Esophagus mucosa (tissue), 1 donor: Measurements from ENCODE around the gene TEX28. TPM values are rescaled to one million over a fixed set of nuclear protein-coding genes. Genes with fewer than 3 reads are reported as not detected.
A peak's percentile ranks its signal among the peaks of the same experiment; 100 is the strongest.
"Not testable (repeated sequence)": the region's sequence is repeated elsewhere in the genome, so short reads cannot be mapped to it uniquely, and the experiment has no call there.

Source experiments
- ATAC-seq: fragments of 200-7000 bp; cut with Tn5 transposase; one replicate; pipeline ENCODE4 v1.9.1; 2020
- total RNA-seq: library from RNA; stranded (reverse); gene quantifications from one replicate; pipeline ENCODE4 v1.2.4, GENCODE V29; 2023
- donor health status: DM: yes; HTN: yes; CAD: no.

The TEX28 gene
- total RNA-seq, 1 donor from 2014 or later, result not detected

DNA sequence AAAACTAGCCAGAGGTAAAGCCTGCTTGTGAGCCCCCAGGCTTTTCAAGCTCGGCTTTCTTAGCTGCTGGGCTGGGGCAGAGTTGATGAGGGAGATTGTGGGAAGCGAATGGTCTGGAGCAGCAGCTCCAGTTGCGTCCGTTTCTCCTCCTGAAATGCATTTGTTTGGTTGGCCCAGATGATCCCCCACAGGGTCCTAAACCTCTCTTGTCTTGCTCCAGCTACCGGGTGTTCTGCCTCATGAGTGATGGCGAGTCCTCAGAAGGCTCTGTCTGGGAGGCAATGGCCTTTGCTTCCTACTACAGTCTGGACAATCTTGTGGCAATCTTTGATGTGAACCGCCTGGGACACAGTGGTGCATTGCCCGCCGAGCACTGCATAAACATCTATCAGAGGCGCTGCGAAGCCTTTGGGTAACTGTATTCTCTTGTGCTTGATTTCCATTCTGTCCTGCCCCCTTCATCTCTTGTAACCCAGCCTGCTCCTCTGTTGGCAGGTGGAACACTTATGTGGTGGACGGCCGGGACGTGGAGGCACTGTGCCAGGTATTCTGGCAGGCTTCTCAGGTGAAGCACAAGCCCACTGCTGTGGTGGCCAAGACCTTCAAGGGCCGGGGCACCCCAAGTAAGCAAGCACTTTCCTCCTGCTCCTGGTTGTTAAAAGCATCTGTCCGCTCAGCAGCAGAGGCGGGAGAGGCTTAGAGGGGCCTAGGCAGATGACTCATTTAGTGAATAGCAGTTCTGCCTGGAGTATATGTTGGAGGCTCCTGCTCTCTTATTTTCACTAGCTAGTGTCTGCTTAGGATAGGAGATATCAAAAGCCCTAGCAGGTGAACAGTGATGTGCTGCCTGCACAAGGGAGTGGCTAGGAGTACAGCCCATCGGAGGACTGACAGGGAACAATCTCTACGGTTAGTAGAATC lies 16.0 kb upstream of the TEX28 start:
- no peak for ATAC-seq

DNA sequence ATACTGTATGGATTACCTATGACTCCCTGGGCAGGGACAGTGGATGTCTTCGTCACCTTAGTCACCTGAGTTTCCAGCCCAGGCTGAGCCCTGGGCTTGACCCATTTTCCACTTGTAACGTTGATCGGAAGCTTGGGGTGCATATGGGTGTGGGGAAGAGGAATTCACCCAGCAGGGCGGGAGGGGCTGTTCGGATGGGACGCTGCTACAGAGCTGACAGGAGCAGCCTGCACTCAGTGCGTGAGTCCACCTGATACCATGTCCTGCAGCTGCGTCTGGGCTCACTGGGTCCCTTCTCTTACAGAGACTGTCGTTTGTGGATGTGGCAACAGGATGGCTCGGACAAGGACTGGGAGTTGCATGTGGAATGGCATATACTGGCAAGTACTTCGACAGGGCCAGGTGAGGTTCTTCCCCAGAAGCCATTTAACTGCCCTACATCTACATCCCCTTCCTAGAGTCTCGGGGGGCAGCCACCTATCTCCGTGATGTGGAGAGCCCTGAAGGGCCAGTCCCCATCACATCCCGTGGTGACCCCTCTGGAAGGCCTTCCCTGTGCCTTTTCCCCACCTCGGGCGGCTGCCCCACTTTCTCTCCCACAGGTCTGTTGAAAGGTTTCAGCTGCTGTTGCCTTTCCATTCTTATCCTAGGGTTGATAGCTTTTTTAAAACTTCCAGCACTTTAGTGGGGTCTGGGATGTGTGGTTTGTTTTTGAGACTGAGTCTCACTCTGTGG lies 14.3 kb upstream of the TEX28 start:
- ATAC-seq, result no peak

DNA sequence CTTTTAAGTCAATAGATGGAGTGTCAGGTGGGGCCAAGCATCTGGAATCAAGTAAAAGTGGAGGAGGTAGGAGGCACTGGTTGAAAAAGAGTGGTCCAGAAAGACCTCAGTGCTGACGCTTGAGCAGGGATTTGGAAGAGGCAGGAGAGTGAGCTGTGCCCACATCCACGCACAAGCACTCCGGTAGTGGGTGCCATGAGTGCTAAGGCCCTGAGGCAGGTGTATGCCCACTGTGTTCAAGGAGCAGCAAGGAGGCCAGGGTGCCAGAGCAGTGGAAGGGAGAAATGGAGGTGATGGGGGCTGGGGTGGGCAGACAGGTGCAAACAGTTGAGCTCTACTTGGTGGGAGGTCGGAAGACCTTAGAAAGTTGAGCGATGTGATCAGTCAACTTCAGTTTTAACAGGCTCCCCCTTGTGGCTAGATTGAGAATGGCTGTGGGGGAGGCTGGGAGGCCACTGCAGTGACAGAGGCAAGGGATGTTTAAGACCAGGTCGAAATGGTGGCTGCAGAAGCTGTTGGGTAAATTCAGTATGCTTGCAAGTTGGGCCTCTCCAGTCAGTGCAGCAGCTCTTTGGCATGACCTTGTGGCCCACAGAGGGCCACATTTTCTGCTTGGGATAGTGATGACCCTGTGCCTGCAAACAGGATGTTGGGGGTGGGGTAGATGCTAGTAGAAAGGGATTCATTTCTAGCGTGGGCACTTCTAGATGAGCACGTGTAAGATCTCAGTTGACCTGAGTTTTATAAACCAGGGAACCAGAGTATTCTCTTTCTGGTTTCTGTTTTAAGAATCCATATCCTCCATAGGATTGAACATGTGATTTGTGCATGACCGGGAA lies 13.4 kb upstream of the TEX28 start:
- ATAC-seq, result peak; percentile 41

DNA sequence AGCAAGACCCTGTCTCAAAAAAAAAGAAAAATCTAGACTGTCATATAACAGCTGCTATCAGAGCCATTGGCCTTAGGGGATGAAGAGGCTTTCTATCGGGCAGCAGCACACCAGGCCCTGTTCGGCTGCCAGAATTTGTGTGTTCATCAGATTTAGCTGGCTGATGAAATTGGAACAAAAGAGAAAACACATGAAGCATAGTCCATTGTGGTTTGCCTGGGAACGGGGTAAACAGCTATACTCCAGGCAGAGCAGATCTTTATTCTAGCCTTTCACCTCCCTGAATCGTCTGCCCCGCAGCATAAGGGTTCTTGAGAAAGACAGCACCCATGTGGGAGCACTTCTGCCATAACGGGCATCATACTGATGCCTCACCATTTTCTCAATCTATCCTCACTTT lies 12.3 kb upstream of the TEX28 start:
- ATAC-seq, result no peak

DNA sequence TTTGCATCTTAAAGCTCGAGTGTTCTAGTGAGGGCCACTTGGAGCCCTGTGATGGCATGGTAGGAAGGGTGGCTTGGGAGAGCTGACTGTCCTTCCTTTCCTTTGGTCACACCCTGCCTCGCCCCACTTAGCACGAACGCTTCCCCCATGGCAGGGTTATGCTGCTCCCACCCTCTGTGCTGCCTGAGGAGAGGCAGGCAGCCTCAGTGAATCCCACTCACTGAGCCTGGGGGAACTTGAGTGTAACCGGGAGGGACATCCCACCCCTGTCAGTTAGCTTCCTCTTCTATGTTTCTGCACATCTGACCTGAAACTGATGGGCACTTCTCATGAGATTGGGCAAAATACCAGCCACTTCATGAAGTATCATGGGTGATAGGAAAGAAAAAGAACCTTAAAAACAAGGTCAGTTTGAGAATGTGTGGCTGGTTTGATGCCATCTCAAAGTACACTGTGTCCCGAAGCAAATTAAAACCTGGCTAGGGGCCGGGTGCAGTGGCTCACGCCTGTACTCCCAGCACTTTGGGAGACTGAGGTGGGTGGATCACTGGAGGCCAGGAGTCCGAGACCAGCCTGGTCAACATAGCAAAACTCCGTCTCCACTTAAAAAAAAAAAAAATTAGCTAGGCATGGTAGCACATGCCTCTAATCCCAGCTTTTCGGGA lies 10.7 kb upstream of the TEX28 start:
- ATAC-seq, result no peak

DNA sequence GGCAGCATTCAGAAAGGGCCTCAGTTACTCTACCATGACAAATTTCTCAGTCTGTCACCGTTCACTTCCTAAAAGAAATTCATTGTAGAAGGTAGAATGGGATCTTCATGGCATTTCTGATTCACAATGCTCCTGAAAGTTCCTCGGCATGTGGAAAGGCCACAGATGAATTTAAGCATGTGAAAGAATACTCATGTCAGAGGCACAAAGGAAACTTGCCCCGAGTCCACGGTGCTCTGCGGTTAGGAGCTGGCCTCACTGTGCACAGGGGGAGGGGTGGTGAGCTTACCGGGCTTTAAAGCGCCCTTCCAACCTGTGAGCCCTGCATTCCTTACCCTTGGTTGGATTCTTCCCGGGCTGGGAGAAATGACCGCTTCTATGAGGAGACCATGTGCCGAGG lies 9.9 kb upstream of the TEX28 start:
- ATAC-seq, result no peak

DNA sequence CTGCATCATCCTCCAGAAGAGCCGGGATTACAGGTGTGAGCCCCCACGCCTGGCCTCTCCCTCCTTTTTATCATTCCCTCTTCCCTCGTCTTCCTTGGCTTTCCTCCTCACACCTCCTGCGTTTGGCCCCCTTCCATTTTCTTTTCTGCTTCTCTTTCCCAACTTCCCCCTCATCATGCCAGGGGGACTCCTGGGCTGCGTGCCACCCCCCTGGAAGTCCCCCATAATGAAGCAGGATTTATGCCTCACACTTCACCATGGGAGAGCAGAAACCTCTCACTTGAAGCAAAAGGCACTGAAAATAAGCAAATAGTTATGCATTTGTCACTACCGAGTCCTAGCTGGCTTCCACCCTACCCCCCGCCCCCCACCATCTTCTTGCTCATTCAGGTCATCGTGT lies 8.6 kb upstream of the TEX28 start:
- no peak for ATAC-seq

DNA sequence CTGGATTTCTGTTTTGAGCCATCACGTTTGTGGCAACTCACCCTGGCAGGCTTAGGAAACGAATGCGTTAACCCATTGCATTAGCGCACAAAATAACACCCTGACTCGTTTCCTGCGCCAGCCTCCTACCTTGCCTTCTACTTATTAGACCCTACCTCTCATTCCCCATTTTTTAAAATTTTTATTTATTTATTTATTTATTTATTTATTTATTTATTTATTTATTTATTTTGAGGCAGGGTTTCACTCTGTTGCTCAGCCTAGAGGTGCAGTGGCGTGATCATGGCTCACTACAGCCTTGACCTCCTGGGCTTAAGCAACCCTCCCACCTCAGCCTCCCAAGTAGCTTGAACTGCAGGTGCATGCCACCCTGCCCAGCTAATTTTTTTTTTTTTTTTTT lies 8.1 kb upstream of the TEX28 start:
- ATAC-seq, result not testable (repeated sequence)

DNA sequence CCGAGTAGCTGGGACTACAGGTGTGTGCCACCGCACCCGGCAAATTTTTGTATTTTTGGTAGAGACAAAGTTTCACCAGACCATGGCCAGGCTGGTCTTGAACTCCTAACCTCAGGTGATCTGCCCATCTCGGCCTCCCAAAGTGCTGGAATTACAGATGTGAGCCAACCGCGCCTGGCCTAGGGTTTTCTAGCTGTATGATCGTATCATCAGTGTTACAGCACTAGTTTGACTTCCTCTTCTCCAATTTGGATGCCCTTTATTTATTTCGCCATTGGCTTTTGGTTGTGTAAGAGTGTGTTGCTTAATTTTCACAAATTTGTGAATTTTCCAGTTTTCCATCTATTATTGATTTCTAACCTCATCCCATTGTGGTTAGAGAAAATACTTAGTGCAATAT lies 5.9 kb upstream of the TEX28 start:
- ATAC-seq, result no peak

DNA sequence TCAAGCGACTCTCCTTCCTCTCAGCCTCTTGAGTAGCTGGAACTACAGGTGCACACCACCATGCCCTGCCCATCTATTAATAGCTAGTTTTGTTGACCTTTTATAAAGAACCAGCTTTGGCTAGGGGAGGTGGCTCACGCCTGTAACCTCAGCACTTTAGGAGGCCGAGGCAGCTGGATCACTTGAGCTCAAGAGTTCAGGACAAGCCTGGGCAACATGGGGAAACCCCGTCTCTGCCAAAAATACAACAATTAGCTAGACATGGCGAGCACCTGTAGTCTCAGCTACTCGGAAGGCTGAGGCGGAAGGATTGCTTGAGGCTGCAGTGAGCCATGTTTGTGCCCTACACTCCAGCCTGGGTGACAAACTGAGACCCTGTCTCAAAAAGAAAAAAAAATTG lies 3.4 kb upstream of the TEX28 start:
- no peak for ATAC-seq

DNA sequence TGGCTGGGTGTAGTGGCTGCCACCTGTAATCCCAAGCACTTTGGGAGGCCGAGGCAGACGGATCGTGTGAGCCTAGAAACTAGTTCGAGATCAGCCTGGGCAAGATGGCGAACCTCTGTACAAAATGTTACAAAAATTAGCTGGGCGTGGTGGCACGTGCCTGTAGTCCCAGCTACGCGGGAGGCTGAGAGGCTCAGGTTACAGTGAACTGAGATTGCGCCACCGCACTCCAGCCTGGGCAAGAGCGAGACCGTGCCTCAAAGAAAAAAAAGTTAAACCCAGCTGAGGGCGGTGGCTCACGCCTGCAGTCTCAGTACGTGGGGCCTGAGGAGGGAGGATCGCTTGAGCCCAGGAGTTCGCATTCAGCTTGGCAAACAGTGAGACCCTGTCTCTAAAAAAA lies 1.8 kb upstream of the TEX28 start:
- ATAC-seq, result no peak

DNA sequence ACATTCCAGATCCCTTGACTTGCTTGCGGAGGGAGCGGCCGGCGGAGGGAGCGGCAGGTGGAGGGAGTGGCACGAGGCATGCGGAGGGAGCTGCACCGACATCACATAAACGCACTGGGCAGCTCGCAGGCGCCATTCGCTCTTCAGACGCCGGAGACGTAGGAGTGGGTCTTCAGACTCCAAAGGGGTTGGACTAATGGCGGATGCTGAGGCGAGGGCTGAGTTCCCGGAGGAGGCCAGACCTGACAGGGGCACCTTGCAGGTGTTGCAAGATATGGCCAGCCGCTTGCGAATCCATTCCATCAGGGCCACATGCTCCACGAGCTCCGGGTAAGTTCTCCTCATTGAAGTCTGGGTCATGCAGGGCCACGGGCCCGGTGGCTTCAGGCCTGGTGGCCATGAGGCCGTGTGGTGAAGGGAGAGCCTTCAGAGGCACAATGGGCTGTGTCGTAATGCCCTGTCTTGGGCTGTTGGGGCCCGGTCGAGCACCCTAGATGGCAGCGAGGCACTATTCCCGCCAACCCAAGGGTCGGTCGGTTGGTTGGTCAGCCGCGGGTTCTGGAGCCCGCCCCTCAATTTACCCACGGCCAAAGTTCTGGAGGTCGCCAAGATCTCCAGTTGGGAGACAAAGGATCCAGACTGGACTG lies 863 bp upstream of the TEX28 start, which contains the start of gene TKTL1:
TKTL1 (plus strand) TSS at position 132 of the 647 bp plus-strand sequence; CDS start at position 197, 65 bp downstream.
- ATAC-seq, result no peak

DNA sequence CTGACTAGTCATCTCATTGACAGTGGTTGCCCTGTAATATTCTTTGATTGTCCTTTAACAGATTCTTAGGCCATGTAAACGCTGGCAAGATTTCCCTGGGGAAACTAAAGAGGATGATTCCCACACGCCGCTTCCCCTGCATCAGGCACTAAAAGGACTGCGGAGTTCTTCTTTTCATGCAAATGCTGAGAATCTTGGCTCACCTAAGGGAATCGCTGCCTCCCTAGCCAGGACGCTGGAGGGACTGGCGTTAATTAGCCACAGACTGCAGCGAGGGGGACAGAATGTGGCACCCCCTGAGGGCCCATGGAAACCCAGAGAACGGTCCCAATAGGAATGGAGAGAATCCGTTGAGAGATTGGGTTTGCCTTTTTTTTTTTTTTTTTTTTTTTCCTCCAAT lies 8.5 kb downstream of the TEX28 start:
- ATAC-seq, result not testable (repeated sequence)

DNA sequence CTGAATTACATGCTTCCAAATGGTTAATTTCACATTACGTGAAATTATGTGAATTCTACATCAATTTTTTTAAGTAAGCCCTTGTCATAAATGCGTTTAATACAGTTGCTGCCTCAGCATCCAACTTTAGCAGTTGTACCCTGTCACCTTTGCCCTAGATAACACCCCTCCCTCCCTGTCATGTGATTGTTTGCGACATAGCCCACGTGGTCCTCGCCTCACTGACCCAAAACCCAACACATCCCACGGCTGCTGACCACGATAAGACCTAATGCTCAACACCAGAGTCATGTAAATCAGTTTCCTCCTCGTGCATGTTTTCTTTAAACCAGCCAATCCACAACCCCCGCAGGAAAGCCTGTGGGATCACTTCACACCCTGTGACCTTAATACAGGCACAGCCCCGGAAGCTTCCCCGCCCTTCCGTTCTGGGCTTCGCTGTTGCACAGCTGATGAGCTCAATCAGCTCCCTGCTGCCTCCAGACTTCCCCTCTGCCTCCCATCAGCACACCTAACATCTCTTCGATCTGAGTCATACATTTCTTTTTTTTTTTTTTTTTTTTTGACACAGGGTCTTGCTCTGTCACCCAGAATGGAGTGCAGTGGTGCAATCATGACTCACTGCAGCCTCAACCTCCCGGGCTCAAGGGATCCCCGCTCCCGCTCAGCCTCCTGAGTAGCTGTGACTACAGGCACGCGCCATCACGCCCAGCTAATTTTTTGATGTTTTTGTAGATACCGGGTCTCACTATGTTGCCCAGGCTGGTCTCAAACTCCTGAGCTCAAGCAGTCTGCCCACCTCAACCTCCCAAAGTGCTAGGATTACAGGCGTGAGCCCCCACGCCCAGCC lies 10.2 kb downstream of the TEX28 start:
- ATAC-seq, result peak; percentile 96

DNA sequence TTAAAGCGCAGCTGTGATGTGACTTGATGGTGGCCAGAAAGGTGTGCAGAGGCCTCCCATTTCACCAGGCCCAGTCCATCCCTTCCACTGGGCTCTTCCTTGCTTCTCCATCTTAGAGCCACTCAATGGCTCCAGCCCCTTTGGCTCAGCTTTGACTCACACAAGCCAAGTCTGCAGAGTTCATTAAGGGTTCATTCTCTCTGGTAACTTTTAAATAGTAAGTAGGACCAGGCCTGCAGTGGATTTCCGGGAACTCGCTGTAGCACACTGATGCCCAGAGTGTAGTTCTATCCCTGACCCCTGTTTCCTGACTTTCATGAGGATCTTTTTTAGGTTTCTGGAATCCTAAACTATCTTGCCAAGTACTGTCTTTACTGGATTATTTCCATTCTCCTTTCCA lies 25.7 kb downstream of the TEX28 start:
- not testable (repeated sequence) for ATAC-seq

DNA sequence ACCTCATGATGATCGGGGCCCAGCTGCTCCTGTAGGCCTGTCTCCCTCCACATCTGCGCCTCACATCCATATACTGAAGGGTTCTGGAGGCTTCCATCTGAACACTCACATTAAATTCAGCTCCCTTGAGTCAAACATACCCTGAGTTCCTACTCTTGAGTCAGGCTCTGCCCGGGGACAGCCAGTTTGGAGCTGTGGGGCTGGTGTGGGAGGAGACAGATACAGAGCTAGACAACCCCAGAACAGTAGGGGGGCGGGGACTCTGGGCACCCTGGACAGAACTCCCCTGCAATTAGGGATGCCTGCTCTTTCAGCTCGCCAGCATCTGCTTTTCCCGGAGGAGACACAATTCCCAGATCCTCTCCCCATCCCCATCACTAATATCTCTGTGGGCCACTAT lies 31.9 kb downstream of the TEX28 start:
- ATAC-seq, result not testable (repeated sequence)

DNA sequence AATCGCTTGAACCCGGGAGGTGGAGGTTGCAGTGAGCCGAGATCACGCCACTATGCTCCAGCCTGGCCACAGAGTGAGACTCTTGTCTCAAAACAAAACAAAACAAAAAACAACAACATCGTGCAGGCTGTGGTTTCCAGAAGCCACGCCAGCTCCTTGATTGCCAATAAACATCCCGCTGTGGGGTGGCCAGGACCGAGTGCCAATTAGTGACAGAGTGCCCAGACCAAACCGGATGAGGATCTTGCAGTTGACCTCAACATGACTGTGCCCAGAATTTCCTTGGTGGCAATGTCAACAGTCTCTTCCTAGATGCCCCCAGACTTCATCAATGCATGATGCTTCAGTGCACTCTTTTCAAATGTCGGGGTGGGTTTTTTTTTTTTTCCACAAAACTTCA lies 36.2 kb downstream of the TEX28 start:
- ATAC-seq, result not testable (repeated sequence)

DNA sequence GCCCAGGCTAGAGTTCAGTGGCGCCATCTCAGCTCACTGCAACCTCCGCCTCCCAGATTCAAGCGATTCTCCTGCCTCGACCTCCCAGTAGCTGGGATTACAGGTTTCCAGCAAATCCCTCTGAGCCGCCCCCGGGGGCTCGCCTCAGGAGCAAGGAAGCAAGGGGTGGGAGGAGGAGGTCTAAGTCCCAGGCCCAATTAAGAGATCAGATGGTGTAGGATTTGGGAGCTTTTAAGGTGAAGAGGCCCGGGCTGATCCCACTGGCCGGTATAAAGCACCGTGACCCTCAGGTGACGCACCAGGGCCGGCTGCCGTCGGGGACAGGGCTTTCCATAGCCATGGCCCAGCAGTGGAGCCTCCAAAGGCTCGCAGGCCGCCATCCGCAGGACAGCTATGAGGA lies 37.6 kb downstream of the TEX28 start, which contains the start of gene OPN1MW3:
OPN1MW3 (plus strand) TSS at position 301 of the 400 bp plus-strand sequence; CDS start at position 339, 38 bp downstream.
- not testable (repeated sequence) for ATAC-seq

DNA sequence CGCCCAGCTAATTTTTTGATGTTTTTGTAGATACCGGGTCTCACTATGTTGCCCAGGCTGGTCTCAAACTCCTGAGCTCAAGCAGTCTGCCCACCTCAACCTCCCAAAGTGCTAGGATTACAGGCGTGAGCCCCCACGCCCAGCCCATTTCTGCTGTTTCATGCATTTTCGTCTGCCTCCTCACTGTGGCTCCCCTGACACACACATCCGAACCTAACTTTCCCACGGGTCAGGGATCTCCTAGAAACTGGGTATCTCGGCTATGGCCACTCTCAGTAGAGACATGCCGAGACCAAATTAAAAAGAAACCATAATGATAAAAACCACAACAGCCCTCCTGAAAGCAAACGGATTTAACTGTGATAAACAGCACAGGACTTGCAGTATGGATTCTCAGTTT lies 46.8 kb downstream of the TEX28 start:
- ATAC-seq, result not testable (repeated sequence)

DNA sequence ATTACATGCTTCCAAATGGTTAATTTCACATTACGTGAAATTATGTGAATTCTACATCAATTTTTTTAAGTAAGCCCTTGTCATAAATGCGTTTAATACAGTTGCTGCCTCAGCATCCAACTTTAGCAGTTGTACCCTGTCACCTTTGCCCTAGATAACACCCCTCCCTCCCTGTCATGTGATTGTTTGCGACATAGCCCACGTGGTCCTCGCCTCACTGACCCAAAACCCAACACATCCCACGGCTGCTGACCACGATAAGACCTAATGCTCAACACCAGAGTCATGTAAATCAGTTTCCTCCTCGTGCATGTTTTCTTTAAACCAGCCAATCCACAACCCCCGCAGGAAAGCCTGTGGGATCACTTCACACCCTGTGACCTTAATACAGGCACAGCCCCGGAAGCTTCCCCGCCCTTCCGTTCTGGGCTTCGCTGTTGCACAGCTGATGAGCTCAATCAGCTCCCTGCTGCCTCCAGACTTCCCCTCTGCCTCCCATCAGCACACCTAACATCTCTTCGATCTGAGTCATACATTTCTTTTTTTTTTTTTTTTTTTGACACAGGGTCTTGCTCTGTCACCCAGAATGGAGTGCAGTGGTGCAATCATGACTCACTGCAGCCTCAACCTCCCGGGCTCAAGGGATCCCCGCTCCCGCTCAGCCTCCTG lies 47.4 kb downstream of the TEX28 start:
- peak; percentile 95 for ATAC-seq
